Ureter (tissue), 1 donor: Measurements from ENCODE around the gene TAS2R31. TPM values are rescaled to one million over a fixed set of nuclear protein-coding genes. Genes with fewer than 3 reads are reported as not detected.

Experiments
- DNase-seq: peaks from one replicate; pipeline ENCODE4 v3.0.0-alpha.2; 2020; ENCODE audit warnings: low spot score
- total RNA-seq: library from RNA; stranded (reverse); gene quantifications from one replicate; pipeline ENCODE4 v1.2.4, GENCODE V29; 2023
- donor health status: DM: yes; HTN: yes; CAD: no.

TAS2R31 gene
- total RNA-seq, 1 donor from 2014 or later: 12.2 TPM

DNA sequence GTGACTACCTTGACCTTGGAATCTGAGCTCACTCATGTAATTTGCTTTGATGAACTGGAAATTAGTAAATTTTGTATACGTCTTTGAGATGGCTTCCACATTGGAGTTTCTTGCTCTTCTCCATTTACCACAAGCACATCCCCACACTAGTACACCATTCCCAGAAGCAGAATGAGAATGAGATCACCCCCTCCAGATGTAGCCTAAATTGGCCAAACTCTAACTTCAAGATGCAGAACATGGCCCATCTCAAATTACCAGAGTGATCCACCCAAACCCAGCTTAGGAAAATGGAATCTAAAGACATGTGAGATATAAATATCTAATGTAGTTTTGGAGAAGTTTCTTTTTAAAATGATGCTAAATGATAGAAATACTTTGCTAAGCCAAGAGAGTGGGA is 23.6 kb downstream of the TAS2R31 start:
- DNase-seq: no peak

DNA sequence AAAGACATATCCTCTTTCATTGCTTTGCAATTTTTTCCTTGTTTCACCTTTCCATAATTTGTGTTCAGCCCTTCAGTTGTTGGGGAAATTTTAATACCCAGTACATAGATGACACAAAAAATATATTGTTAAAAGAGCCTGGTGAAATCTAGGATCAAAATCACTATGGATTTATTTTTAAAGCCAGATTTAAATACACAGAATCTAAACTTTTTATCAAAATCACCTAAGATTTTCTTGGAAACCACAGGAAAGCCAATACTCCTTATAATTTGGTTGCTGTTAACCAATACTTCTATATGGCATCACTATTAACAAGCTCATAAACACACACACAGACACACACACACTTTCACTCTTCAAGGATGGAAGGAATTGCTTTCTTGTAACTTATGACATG is 33.0 kb downstream of the TAS2R31 start, which contains the start of gene TAS2R20:
Gene TAS2R20, minus strand, starts transcription at position 101 of the 400 bp plus-strand sequence. CDS start 429 bp downstream, outside the sequence.
- no peak for DNase-seq

DNA sequence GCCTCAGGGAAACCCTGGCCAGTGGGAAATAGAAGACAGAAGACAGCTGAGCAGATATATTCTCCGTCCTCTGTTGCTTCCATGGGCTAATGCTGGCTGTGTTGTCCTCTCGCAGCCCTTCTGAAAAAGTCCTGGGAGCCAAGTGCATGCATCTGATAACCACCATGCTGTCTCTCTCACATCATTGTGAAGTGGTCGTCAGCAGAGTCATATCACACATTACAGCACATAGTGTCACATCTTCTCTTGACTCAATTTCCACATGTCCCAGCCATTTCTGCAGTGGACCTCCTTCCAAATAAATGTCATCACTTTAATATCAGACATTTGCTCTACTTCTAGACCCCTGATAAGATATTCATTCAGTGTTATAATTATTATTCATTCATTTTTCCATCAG is 36.9 kb downstream of the TAS2R31 start:
- DNase-seq: no peak

DNA sequence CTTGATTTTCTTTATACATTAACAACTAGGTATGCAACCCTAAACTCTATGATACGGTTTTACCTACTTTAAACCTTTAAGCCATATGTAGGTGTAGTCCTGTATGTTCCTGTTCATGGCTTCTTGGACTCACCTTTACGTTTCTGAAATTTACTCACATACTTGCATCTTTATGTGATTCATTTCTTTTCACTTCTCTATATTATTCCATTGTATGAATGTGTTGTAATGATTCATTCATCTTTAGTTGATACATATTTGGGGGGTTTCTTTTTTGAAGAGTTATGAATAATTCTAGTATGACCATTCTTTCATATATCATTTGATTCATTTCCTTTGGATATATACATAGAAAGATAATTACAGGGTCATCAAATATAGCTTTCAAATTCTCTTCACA is 42.1 kb downstream of the TAS2R31 start:
- no peak for DNase-seq

DNA sequence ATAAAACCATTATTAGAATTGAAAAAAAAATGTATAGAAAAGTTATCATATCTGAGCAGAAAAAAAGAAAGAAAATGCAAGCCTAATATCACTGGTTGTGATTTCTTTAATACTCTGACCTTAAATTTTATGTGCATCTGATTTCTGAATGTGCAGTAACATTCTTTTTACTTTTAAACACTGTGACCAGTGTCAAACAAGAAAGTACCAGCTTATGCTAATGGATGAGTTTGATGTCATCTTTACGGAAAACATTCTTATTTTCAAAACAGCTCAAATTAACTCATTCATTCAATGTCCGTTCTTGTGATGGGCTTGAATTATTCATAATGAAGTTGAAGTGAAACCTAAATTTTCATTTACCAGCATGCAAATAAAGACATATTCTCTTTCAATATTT is 44.4 kb downstream of the TAS2R31 start, which contains the start of gene TAS2R50:
Gene TAS2R50, minus strand, starts transcription at position 101 of the 400 bp plus-strand sequence. Its CDS starts 52 bp downstream, at position 49.
- DNase-seq: no peak

DNA sequence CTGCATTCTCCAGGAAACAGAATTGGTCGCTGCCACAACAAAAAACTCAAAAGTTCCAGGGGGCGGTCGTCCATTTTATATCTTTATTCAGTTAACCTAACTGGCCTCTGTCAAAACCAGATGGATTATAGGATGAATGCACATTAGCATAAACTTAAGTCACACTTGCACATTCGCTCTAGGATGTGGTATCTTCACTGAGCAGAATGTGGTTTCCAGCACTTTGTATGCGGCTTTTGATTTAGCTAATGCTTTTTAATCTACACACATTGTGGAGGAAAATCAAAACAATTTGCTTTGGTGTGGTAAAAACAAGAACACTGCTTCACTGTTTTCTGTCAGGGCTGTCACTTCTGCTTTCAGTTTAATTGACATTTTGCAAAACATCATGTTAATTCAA is 49.0 kb downstream of the TAS2R31 start:
- DNase-seq: no peak

Other genes with a start within 250 kb of the TAS2R31 start
- not detected for gene TAS2R7, start 228.8 kb downstream of the TAS2R31 start, total RNA-seq
- not detected for gene TAS2R8, start 224.1 kb downstream of the TAS2R31 start, total RNA-seq
- gene TAS2R9, start 221.2 kb downstream of the TAS2R31 start, total RNA-seq: not detected
- gene TAS2R10, start 205.0 kb downstream of the TAS2R31 start, total RNA-seq: 0.62 TPM
- 7.3 TPM for gene PRR4, start 181.9 kb downstream of the TAS2R31 start, total RNA-seq
- gene PRH1, start 147.2 kb downstream of the TAS2R31 start, total RNA-seq: 47.6 TPM
- gene TAS2R13, start 121.8 kb downstream of the TAS2R31 start, total RNA-seq: 7.9 TPM
- not detected for gene PRH2, start 102.2 kb downstream of the TAS2R31 start, total RNA-seq
- 8.0 TPM for gene TAS2R14, start 92.1 kb downstream of the TAS2R31 start, total RNA-seq
- gene TAS2R50, start 44.5 kb downstream of the TAS2R31 start, total RNA-seq: 7.2 TPM
- 6.1 TPM for gene TAS2R20, start 33.1 kb downstream of the TAS2R31 start, total RNA-seq
- 14.2 TPM for gene TAS2R19, start 8.8 kb downstream of the TAS2R31 start, total RNA-seq
- gene TAS2R46, start 30.9 kb upstream of the TAS2R31 start, total RNA-seq: 5.4 TPM
- gene TAS2R43, start 60.9 kb upstream of the TAS2R31 start, total RNA-seq: 3.0 TPM
- 11.8 TPM for gene TAS2R30, start 103.2 kb upstream of the TAS2R31 start, total RNA-seq
- 7.7 TPM for gene SMIM10L1, start 139.8 kb upstream of the TAS2R31 start, total RNA-seq
- not detected for gene TAS2R42, start 155.5 kb upstream of the TAS2R31 start, total RNA-seq
- gene PRB3, start 238.3 kb upstream of the TAS2R31 start, total RNA-seq: not detected